Activated naive CD4-positive, alpha-beta T cell treated with Interleukin-2 at 50 U/mL for 16 hours (primary cell): Measurements from ENCODE around the gene NLRP7.
"Not testable (repeated sequence)": the region's sequence is repeated elsewhere in the genome, so short reads cannot be mapped to it uniquely, and the experiment has no call there.

Source experiments
- DNase-seq: peaks from one replicate; pipeline ENCODE4 v3.0.0-alpha.2; 2020

Gene NLRP7

DNA sequence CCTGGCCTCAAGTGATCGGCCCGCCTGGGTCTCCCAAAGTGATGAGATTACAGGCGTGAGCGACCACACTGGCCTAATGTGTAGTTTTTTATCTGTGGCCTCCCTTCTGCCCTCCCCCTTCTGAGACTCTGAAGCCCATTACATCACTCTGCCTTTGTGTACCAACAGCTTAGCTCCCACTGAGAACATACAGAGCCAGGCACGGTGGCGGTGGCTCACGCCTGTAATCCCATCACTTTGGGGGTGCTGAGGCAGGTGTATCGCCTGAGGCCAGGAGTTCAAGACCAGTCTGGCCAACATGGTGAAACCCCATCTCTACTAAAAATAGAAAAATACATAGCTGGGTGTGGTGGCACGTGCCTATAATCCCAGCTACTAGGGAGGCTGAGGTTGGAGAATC lies 28.8 kb downstream of the NLRP7 start:
- DNase-seq, result no peak

DNA sequence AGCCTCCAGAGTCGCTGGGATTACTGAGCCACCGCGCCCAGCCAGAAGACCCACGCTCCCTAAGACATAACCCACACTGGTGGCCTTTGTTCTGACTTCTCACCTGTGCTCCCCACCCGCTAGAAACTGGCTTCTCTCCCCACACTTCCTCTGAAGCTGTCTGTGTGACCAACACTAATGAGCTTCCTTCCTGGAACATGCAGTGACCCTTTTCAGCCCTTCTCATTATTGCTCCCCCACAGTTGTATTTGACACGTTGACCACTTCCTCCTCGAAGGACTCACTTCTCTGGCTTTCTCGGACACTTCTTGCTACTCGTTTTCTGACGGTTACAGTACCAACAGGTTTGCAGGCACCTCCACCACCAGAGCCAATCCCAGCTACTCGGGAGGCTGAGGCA lies 30.5 kb downstream of the NLRP7 start:
- no peak for DNase-seq

GRCh38 chr19:54907899-54908298 lies 39.4 kb downstream of the NLRP7 start:
- not testable (repeated sequence) for DNase-seq

GRCh38 chr19:54906819-54907218 lies 40.5 kb downstream of the NLRP7 start:
- no peak for DNase-seq

DNA sequence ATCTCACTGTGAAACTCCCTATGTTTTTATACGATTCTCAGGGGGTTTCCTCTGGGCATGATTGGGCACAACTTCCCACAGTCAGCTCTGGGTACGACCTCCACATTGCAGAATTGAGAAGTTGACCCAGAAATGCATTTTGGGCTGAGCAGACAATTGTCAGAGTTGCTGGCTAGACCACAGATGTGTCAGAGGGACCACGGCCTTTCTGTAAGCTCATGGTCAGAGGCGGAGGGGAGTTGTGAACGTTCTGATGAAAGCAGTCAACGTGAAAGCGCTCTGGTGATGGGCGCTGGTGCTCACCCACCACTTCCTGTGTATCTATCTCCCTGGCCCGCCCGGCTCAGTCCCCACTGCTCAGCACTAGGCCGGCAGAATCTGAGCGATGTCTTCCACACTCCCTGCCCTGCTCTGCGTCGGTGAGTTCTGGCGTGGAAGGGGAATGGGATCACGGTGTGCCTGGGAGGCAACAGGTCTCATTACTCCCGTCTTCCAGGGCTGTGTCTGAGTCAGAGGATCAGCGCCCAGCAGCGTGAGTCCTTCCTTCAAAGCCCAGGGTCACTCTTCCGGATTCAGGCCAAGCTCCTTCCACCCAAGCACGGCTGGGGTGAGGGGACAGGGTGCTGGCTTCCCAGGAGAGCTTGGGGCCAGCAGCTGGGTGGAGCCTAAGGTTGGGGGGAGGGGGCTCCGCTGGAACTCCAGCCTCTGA lies 41.4 kb downstream of the NLRP7 start, which contains the start of gene NCR1:
Gene NCR1 (plus strand): TSS at position 346 of the 709 bp plus-strand sequence. CDS start 40 bp downstream, at position 386.
- no peak for DNase-seq

DNA sequence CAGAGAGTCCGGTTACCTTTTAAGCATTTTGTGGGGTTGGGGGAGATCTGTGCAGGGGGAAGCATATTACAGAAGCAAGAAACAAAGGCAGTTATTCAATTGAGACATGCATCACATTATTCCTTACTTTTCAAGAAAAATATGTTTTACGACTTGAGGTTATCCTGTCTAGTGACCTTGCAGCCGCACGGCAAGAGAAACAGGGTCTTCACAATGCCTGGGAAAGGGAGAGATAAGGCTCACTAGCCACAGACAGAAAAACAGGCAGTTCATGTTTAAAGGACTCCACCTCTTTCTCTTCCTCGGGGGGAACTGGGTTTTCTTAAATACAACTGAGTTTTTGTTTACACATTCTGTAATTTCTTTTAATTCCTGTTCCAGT lies 41.9 kb downstream of the NLRP7 start:
- DNase-seq, result no peak

- not testable (repeated sequence) for DNase-seq
Measured at GRCh38 chr19:54904261-54904660, 43.1 kb downstream of the NLRP7 start.

- no peak for DNase-seq
Measured at GRCh38 chr19:54903303-54903702, 44.0 kb downstream of the NLRP7 start.

GRCh38 chr19:54902061-54902460 lies 45.3 kb downstream of the NLRP7 start:
- DNase-seq, result no peak

- DNase-seq, result not testable (repeated sequence)
Measured at GRCh38 chr19:54901153-54901552, 46.2 kb downstream of the NLRP7 start.

DNA sequence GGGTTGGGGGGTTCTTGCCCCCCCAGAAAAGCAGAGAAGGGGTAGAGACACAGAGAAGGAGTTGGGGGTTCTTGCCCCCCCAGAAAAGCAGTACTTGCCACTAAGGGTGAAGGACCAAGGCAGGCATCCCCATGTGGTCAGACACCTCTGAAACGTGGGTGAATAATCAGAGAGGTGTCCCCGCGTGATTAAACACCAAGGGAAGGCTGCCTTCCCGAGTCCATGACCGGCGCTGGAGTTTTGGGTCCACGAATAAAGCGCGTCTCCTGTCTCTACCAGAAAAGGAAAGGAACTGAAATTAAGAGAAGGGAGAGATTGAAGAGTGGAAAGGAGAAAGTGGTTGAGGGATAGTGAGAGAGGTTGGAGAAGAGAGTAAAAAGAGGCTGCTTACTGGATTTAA lies 47.7 kb downstream of the NLRP7 start:
- not testable (repeated sequence) for DNase-seq

DNA sequence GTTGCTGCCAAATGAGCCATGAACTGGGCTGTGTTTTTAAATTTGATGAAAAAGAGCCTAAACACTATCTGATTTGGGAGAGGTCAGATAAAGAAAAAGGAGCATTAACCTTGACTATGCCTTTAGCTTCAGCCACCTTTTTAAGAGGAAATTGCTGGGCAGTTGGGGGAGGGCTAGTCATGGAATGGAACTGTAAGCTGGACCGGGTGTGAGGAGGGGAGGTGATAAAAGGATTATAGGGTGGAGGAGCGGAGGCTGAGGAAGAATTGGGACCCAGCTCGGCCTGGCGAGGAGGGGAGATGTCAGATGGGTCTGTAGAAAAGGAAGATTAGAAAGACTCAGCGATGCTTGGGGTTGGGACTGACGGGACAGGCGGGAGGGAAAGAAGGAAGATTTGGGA lies 48.6 kb downstream of the NLRP7 start:
- DNase-seq, result not testable (repeated sequence)

DNA sequence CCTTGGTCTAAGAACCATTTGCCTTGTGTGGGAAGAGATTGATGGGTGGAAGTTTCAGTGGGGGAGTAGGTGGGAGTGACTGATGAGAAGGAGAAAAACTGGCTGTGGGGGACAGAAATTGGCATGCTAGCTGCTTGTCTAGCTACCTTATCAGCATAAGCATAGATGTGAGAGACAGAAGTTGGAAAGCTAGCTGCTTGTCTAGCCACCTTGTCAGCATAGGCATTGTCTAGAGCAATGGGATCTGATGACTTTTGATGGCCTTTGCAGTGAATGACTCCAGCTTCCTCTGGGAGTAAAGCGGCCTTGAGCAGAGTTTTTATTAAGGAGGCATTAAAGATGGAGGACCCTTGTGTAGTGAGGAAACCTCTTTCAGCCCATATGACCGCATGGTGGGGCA lies 51.3 kb downstream of the NLRP7 start:
- DNase-seq, result no peak

DNA sequence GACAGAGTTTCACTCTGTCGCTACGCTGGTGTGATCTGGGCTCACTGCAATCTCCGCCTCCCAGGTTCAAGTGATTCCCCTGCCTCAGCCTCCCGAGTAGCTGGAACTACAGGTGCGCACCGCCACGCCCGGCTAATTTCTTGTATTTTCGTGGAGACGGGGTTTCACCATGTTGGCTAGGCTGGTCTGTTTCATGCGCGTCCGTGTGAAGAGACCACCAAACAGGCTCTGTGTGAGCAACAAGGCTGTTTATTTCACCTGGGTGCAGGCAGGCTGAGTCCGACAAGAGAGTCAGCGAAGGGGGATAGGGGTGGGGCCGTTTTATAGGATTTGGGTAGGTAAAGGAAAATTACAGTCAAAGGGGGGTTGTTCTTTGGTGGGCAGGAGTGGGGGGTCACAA lies 53.2 kb downstream of the NLRP7 start:
- not testable (repeated sequence) for DNase-seq

DNA sequence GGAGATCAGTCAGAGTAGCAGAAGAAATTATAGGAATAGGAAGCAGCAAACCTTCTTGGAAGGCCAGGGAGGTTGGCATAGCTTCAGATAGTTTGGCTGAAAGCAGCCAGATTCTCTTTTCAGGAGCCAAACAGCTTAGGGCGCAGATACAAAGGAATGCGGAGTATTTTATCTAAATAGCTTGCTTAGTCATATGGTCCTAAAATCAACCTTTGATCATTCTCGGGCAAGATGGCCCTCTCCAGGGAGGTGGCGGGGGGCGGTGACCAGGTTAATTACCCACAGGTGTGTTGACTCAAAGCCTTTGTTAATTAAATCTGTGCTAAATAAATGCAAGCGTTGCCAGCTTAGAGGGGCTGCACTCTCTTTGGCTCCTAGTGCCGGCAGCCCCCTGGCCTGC lies 53.9 kb downstream of the NLRP7 start:
- DNase-seq, result no peak

DNA sequence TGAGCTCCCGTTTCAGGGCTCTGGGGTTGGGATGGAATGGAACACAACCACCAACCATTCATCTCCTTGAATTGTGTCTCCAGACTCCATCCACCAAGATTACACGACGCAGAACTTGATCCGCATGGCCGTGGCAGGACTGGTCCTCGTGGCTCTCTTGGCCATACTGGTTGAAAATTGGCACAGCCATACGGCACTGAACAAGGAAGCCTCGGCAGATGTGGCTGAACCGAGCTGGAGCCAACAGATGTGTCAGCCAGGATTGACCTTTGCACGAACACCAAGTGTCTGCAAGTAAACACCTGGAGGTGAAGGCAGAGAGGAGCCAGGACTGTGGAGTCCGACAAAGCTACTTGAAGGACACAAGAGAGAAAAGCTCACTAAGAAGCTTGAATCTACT lies 57.8 kb downstream of the NLRP7 start:
- no peak for DNase-seq

GRCh38 chr19:54888239-54888638 lies 59.1 kb downstream of the NLRP7 start:
- DNase-seq, result no peak

- DNase-seq, result no peak
Measured at GRCh38 chr19:54883228-54883627, 64.1 kb downstream of the NLRP7 start.

DNA sequence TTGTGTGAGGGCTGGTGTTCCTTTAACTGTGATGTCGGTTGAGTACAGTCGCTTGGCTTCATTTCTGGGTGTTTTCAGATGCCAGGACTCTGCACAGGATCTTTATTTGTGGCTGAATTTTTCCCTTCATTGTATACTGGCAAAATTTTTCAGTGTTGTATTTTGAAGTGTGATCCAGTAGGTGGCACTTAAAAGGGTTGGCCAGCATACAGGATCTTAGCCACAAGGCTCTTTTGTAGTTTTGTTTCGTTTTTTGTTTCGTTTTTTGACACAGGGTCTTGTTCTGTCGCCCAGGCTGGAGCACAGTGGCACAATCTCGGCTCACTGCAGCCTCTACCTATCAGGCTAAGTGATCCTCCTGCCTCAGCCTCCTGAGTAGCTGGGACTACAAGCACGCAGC lies 64.6 kb downstream of the NLRP7 start:
- DNase-seq, result no peak

- no peak for DNase-seq
Measured at GRCh38 chr19:54881884-54882283, 65.4 kb downstream of the NLRP7 start.

- DNase-seq, result no peak
Measured at GRCh38 chr19:54877471-54877870, 69.9 kb downstream of the NLRP7 start.

DNA sequence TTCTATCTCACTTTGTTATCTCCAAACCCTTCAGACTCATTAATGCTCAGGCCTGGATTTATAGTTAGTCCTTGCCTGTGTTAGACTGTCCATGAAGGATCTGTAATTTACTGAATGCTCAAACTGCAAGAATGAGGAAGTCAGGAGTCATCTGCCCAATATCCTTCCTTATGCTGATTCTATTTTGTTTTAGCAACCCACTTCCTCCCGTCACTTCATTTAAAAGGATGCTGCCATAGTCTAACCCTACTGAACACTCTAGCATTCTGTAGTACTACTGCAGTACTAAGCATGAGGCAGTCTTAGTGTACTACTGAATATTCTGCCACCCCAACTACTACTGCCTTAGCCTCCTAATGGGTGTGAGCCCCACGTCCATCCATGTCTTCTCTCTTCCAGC lies 71.8 kb downstream of the NLRP7 start:
- no peak for DNase-seq

DNA sequence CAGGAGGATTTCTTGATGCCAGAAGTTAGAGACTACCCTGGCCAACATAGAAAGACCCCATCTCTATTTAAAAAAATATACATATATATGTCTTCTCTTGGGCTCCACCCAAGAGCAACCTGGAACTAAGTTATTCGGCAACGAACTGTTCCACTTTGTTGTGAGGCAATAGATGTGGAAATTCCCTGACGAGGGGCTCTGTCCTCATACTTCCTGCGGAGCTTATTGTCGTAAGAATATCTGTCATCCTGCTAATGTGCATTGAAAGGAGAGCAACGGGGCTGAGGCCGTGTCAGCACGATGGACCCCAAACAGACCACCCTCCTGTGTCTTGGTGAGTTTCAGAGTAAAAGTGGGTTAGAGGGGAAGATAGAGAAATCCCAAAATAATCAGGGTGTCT lies 73.3 kb downstream of the NLRP7 start, which contains the start of gene FCAR:
Gene FCAR (plus strand): TSS at position 246 of the 400 bp plus-strand sequence. CDS start 55 bp downstream, at position 301.
- DNase-seq, result no peak
